ENCODE measurements around the gene CPLX3. TPM values are rescaled to one million over a fixed set of nuclear protein-coding genes. Genes with fewer than 3 reads are reported as not detected.

Gene CPLX3
- total RNA-seq, 2 experiments from 2014 or later, result not detected

DNA sequence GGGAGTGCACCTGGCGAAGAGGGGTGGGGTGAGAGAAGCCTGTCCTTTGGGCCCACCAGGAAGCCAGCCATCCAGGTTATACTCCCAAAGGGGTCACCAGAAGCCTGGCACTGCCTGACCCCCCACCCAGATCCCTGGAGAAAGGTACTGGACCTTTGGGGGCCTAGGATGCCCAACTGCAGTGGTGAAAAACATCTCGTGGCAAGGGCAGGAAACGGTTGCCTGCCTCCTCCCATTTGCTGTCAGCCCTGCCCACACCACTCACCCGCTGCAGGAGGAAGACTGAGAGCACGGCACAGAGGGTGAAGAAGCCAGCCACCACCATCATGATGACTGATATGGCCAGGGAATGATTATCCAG is 18.8 kb downstream of the CPLX3 start:
- CTCF ChIA-PET, result interaction anchor here (0.9 to 2.7 kb wide), 11 partner anchors 10 to 76 kb away, joined by 3 to 16 read pairs (median 4); partner anchors contain the start of gene FAM219B

GRCh38 chr15:74845581-74845980 is 19.2 kb downstream of the CPLX3 start:
- CTCF ChIA-PET, result interaction anchor here (1.1 to 2.7 kb wide), 6 partner anchors 24 to 75 kb away, joined by 3 to 16 read pairs (median 5); no protein-coding TSS in a partner anchor
- POLR2A ChIA-PET, result interaction anchor here (0.9 kb wide), 1 partner anchor 25 kb away, joined by 3 read pairs; no protein-coding TSS in a partner anchor

More for the DNA sequence above, 18.8 kb downstream of the CPLX3 start:
- POLR2A ChIA-PET, result interaction anchor here (0.9 kb wide), 1 partner anchor 25 kb away, joined by 3 read pairs; no protein-coding TSS in a partner anchor

- ChIA-PET POLR2A (no interaction called here), CTCF (interaction anchor here (0.6 kb wide), 2 partner anchors 37 to 122 kb away, joined by 3 to 4 read pairs; no protein-coding TSS in a partner anchor)
Observed at GRCh38 chr15:74847432-74847831, 21.0 kb downstream of the CPLX3 start.

DNA sequence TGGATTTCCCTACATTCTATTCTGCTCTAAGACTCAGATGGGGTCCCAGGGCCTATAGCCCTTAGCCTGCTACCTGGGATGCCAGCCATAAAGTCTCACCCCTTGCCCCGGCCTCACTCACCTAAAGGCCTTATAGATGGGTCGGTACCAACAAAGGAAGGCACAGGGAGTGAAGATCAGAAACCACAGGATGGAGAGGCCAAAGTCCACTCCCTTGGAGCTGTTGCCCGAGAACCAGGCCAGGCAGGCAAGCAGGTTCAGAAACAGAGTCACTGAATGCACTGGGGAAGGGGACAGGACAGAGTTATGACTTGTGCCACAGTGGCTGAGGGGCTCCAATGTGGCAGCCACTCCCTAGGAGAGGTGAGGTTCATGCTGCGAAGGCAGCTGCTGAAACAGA is 24.0 kb downstream of the CPLX3 start:
- CTCF ChIA-PET, result no interaction called here

DNA sequence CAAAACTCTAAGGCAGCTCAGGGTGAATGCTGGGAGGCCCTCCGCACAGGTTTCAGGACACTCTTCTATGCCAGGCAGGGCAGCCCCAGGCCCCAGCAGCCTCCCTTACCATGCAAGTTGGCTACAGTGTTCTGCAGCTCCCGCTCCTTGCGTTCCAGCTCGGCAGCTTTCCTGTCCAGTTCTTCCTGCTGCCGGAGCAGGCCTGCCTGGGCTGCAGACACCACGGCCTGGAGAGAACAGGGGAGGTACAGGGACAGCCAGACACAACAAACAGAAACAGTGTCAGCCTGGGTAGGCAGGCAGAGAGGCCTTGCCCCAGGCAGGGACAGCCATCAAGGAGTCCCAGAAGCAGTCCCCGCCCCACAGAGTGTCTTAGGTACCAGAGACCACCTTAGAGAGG is 25.5 kb downstream of the CPLX3 start:
- ChIA-PET POLR2A (interaction anchor here (0.6 kb wide), 1 partner anchor 70 kb away, joined by 4 read pairs; no protein-coding TSS in a partner anchor), CTCF (no interaction called here)

More for the DNA sequence above, 24.0 kb downstream of the CPLX3 start:
- POLR2A ChIA-PET, result no interaction called here

GRCh38 chr15:74854453-74855022 is 28.1 kb downstream of the CPLX3 start:
- CTCF ChIA-PET, result no interaction called here
- POLR2A ChIA-PET, result interaction anchor here (0.7 kb wide), 1 partner anchor 601 kb away, joined by 4 read pairs; no protein-coding TSS in a partner anchor

- ChIA-PET CTCF (interaction anchor here (0.7 kb wide), 1 partner anchor 215 kb away, joined by 3 read pairs; no protein-coding TSS in a partner anchor), POLR2A (interaction anchor here (0.6 to 0.7 kb wide), 3 partner anchors 47 to 311 kb away, joined by 3 to 6 read pairs (median 3); no protein-coding TSS in a partner anchor)
Observed at GRCh38 chr15:74855857-74856256, 29.4 kb downstream of the CPLX3 start.

GRCh38 chr15:74856537-74856936 is 30.1 kb downstream of the CPLX3 start:
- POLR2A ChIA-PET, result interaction anchor here (0.6 kb wide), 1 partner anchor 77 kb away, joined by 3 read pairs; no protein-coding TSS in a partner anchor

DNA sequence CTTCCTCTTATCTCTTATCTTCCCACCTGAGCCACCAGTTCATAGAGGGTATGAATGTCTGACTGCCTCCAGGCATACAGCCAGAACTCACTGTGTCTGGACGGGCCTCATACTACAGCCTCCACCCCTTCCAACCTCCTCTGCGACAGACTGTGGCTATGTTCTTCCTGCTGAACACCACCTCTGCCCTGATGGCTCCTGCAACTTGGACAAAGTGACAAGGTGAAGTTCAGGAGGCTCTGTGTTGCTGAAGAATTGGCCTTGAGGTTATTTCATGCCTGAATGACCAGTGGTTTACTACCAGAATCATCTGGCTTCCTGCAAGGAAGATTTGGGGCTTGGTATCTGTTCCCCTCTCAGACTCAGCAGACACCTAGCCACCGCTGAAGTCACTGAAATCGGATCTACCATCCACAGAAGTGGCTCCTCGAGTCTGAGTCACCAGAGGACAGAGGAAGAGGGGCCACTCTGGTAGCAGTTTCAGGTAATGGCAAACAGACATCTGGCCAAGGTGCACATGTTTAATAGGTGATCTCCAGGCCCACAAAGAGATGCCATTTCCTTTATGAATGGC is 30.7 kb downstream of the CPLX3 start:
- POLR2A ChIA-PET, result interaction anchor here (0.9 kb wide), 1 partner anchor 8 kb away, joined by 6 read pairs; no protein-coding TSS in a partner anchor
- CTCF ChIA-PET, result interaction anchor here (1.1 to 2.6 kb wide), 3 partner anchors 13 to 63 kb away, joined by 4 to 9 read pairs (median 7); no protein-coding TSS in a partner anchor

More at GRCh38 chr15:74856537-74856936, 30.1 kb downstream of the CPLX3 start:
- CTCF ChIA-PET, result interaction anchor here (0.5 to 2.6 kb wide), 3 partner anchors 53 to 214 kb away, joined by 3 to 9 read pairs (median 3); no protein-coding TSS in a partner anchor

DNA sequence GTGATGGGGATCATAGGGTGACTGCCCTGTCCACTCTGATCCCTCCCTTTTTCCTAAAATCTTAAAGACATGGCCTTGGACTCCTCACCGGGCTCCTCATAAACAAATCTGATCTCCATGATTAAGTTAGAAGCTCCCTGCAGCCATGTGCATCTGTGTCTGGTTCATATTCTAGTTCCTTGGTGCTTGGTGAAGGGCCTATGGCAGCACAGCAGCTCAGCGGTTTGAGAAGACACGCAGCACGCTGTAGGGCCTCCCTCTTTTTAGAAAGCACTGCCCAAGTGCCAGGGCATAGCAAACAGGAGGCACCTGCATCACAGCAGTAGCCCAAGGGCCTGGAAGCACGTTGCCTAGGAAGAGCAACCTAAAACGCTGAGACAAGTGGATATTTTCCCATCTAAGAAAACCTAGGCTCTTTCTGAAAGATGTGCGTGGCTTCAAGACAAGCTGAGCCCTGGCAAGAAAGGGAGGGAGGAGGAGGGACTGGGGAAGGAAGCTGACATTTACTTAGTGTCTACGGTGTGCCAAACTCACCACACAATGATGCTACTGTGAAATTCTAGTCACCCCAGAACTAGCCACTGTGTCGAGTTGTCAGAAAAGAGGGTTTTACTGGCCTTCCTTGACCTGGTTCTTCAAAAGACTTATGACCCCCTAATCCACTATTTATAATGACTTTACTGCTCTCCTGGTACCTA is 31.4 kb downstream of the CPLX3 start:
- POLR2A ChIA-PET, result interaction anchor here (0.9 to 1.0 kb wide), 2 partner anchors 8 to 12 kb away, joined by 4 to 6 read pairs; no protein-coding TSS in a partner anchor

GRCh38 chr15:74858369-74858740 is 31.9 kb downstream of the CPLX3 start:
- ChIA-PET CTCF (interaction anchor here (0.7 to 2.6 kb wide), 5 partner anchors 14 to 64 kb away, joined by 3 to 9 read pairs (median 6); partner anchors contain the start of genes SCAMP2 and ULK3), POLR2A (interaction anchor here (1.0 kb wide), 1 partner anchor 11 kb away, joined by 4 read pairs; no protein-coding TSS in a partner anchor)

More for the DNA sequence above, 31.4 kb downstream of the CPLX3 start:
- CTCF ChIA-PET, result interaction anchor here (0.7 to 2.6 kb wide), 4 partner anchors 13 to 64 kb away, joined by 4 to 9 read pairs (median 6); partner anchors contain the start of gene SCAMP2

- ChIA-PET POLR2A (no interaction called here), CTCF (interaction anchor here (0.6 to 1.7 kb wide), 4 partner anchors 15 to 93 kb away, joined by 3 to 6 read pairs (median 4); no protein-coding TSS in a partner anchor)
Observed at GRCh38 chr15:74863239-74864056, 37.0 kb downstream of the CPLX3 start.

DNA sequence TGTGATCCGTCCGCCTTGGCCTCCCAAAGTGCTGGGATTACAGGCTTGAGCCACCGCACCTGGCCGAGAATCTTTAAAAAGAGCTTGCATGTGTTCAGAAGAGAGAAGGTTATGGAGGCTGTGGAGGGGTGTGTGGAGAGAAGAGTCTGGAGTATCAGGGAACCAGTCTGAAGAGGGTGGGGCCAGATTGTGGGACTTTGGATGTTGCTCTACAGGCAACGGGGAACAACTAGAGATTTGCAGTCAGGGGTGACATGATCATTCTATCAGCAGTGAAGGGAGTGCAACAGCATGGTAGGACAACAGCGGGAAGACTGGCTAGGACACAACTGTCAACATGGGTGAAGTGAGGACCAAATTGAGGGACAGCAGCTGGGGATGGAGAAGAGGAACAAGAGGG is 37.9 kb downstream of the CPLX3 start:
- POLR2A ChIA-PET, result no interaction called here
- CTCF ChIA-PET, result interaction anchor here (0.6 to 1.7 kb wide), 4 partner anchors 14 to 93 kb away, joined by 3 to 6 read pairs (median 4); no protein-coding TSS in a partner anchor

- CTCF ChIA-PET, result no interaction called here
- POLR2A ChIA-PET, result interaction anchor here (0.6 kb wide), 1 partner anchor 8 kb away, joined by 6 read pairs; no protein-coding TSS in a partner anchor
Observed at GRCh38 chr15:74865316-74865715, 38.9 kb downstream of the CPLX3 start.

DNA sequence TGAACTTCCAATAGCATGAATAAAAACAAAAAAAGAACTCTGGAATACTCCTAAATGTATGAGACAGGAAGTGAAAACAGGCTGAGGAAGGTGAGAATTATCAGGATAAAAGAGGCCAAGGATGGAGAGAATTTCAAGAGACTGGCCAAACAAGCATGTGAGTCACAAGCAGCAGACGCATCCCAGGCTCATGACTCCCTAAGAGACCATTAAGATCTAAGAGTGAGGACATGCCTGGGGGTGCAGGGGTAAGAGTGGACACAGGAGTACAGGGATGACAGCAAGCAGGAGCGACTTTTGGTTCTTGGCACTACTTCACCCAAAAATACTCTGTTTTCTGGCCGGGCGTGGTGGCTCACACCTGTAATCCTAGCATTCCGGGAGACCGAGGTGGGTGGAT is 39.7 kb downstream of the CPLX3 start:
- CTCF ChIA-PET, result no interaction called here
- POLR2A ChIA-PET, result interaction anchor here (0.6 kb wide), 1 partner anchor 9 kb away, joined by 6 read pairs; no protein-coding TSS in a partner anchor

GRCh38 chr15:74867466-74868038 is 41.1 kb downstream of the CPLX3 start:
- CTCF ChIA-PET, result interaction anchor here (1.1 to 3.6 kb wide), 3 partner anchors 23 to 96 kb away, joined by 3 to 16 read pairs (median 4); partner anchors contain the start of gene ULK3
- POLR2A ChIA-PET, result no interaction called here

- POLR2A ChIA-PET, result no interaction called here
- CTCF ChIA-PET, result interaction anchor here (1.1 to 3.6 kb wide), 3 partner anchors 24 to 97 kb away, joined by 3 to 16 read pairs (median 4); partner anchors contain the start of gene ULK3
Observed at GRCh38 chr15:74868059-74868458, 41.6 kb downstream of the CPLX3 start.

GRCh38 chr15:74869372-74869725 is 42.9 kb downstream of the CPLX3 start:
- ChIA-PET CTCF (interaction anchor here (0.6 to 3.6 kb wide), 9 partner anchors 10 to 209 kb away, joined by 3 to 16 read pairs (median 7); partner anchors contain the start of genes FAM219B, MPI and ULK3), POLR2A (interaction anchor here (0.6 to 2.5 kb wide), 10 partner anchors 11 to 188 kb away, joined by 3 to 12 read pairs (median 4); partner anchors contain the start of genes FAM219B, MPI and ULK3)

Data from activated CD8-positive, alpha-beta memory T cell treated with anti-CD3 and anti-CD28 coated beads for 36 hours (primary cell).